ENCODE data around the gene LAMA2.

Gene LAMA2

DNA sequence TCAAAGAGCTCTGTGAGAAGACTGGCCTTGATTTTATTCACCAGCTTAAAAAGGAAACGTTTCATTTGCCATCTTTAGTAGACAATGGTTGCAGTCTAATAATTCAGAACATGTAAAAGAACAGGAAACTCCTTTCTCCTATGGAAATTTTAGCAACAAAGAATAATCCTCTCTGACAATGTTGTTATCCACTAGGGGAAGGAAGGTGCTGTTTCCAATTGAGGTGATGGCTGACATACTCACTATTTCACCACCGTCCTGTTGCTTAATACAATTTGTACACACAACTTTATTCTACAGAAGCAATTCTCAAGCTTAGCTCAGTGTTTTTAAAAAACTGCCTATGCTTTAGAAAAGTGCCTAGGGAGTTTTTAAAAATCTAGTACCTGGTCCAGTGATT, 634.4 kb downstream of the LAMA2 start:
- TF ChIP-seq GATA3 (IDR thresholded peaks at IDR 0.05; ENCODE audit: low read depth, low read length) (no peak), GATA2 (IDR thresholded peaks at IDR 0.05; ENCODE audit: low read depth, low read length) (no peak)

- no peak for TF ChIP-seq GATA3 (IDR thresholded peaks at IDR 0.05; ENCODE audit: low read depth, low read length)
- no peak for TF ChIP-seq GATA2 (IDR thresholded peaks at IDR 0.05; ENCODE audit: low read depth, low read length)
Observed at GRCh38 chr6:129519750-129520149, 636.8 kb downstream of the LAMA2 start.

- no peak for TF ChIP-seq GATA2 (IDR thresholded peaks at IDR 0.05; ENCODE audit: low read depth, low read length)
- no peak for TF ChIP-seq GATA3 (IDR thresholded peaks at IDR 0.05; ENCODE audit: low read depth, low read length)
Observed at GRCh38 chr6:129521946-129522345, 639.0 kb downstream of the LAMA2 start.

DNA sequence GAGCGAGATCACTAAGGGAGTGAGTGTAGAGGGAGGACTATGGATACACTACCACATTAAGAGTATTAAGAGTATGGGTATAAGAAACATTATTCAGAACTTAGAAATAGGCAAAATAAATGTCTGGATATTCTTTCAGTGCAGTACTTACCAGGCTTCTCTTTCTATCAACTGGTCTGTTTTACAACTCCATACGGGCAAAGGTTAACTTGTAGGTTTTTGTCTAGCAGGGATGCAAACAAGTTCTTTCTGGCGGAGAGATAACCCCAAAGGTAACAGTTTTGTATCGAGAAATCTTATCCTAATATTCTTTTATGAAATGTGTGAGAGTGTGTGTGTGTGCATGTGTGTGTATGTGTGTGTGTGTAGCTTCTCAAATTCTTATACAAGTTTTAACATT, 640.9 kb downstream of the LAMA2 start:
- TF ChIP-seq GATA2 (IDR thresholded peaks at IDR 0.05; ENCODE audit: low read depth, low read length) (no peak), GATA3 (IDR thresholded peaks at IDR 0.05; ENCODE audit: low read depth, low read length) (no peak)

DNA sequence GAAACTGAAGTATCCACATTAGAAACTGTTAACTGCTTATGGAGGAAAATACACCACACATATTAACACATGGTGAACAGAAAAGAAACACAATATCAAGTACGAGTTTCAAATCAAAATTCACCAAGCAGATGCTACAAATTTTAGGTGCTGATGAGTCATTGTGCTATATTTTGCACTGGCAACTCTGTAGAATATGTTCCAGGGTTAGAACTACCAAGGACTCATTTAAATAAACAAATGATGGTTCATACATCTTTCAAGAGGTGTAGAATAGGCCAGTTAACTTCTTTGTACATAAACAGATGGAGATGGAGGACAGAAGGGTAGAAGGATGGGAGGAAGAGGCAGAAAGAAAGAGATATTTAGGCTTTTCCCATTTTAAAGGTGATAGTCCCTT, 642.1 kb downstream of the LAMA2 start:
- TF ChIP-seq GATA2 (IDR thresholded peaks at IDR 0.05; ENCODE audit: low read depth, low read length) (no peak), GATA3 (IDR thresholded peaks at IDR 0.05; ENCODE audit: low read depth, low read length) (no peak)

DNA sequence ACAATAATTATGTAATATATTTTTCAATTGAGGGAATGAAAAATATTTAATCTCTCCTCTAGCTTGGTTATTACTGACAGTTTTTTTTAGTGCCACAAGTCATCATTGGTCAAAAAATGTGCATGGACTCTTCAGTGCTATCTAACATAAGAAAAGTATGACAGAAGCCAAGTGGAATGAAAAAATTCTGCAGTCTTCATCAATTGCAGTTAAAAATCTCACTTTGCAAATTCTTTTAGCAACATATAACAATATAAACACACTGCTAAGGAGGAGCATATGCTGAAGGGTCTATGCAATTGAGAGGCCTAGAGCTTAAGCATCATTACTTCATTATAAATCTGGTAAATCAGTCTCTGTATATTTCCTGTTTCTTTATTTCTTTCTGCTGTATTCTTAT, 652.0 kb downstream of the LAMA2 start:
- no peak for TF ChIP-seq GATA3 (IDR thresholded peaks at IDR 0.05; ENCODE audit: low read depth, low read length)
- TF ChIP-seq GATA2 (IDR thresholded peaks at IDR 0.05; ENCODE audit: low read depth, low read length) = no peak

DNA sequence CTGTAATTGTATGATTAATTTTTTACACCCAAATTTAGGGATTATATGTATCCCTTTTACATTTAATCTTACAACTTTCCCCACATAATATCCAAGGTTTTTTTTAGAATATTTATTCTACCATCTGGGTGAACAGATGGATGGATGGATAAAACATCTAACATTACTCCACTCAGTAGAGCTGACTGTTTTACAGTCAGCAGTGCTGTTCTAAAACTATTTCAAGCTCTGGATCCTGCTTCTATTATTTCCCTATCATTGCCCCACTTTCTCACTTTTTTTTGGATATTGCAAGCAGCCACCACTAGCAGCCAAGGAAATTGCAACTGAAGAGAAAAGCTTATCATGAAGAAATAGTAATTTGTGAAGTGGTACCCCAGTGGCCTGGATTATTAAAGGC, 653.3 kb downstream of the LAMA2 start:
- TF ChIP-seq GATA2 (IDR thresholded peaks at IDR 0.05; ENCODE audit: low read depth, low read length) = no peak
- TF ChIP-seq GATA3 (IDR thresholded peaks at IDR 0.05; ENCODE audit: low read depth, low read length) = no peak

DNA sequence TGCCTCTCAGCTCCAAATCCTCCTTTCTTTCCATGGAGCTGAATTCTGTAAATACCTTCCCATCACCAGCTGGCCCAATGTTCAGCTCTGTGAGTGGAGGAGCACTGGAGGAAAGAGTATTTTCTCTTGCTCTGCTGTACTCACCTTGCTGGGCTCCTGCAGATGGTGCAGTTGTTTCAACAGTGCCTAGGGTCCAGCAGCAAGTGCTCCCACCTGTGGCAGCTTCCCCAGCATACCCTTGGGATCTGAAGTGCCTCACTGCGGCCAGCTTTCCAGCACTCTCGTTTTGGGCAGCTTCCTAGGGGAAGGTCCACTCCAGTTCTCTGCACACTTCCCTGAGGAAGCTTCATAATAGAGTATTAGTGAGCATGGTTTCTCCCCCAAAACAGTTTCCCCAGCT, 656.1 kb downstream of the LAMA2 start:
- TF ChIP-seq GATA2 (IDR thresholded peaks at IDR 0.05; ENCODE audit: low read depth, low read length) = no peak
- TF ChIP-seq GATA3 (IDR thresholded peaks at IDR 0.05; ENCODE audit: low read depth, low read length) = no peak

- TF ChIP-seq GATA2 (IDR thresholded peaks at IDR 0.05; ENCODE audit: low read depth, low read length) (no peak), GATA3 (IDR thresholded peaks at IDR 0.05; ENCODE audit: low read depth, low read length) (no peak)
Observed at GRCh38 chr6:129542705-129543104, 659.8 kb downstream of the LAMA2 start.

DNA sequence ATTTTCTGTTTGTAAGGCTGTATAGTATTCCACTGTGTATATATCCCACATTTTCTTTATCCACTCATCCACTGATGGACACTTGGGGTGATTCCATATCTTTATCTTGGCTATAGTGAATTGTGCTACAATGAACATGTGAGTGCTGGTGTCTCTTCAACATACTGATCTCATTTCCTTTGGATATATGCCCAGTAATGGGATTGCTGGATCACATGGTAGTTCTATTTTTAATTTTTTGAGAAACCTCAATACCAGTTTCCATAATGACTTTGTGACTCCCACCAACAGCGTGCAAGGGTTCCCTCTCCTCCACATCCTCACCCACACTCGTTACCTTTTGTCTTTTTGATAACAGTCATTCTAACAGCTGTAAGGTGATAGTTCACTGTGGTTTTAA, 661.0 kb downstream of the LAMA2 start:
- TF ChIP-seq GATA3 (IDR thresholded peaks at IDR 0.05; ENCODE audit: low read depth, low read length) (no peak), GATA2 (IDR thresholded peaks at IDR 0.05; ENCODE audit: low read depth, low read length) (no peak)

- TF ChIP-seq GATA3 (IDR thresholded peaks at IDR 0.05; ENCODE audit: low read depth, low read length) (no peak), GATA2 (IDR thresholded peaks at IDR 0.05; ENCODE audit: low read depth, low read length) (no peak)
Observed at GRCh38 chr6:129544892-129545612, 662.1 kb downstream of the LAMA2 start.

GRCh38 chr6:129546702-129547101, 663.8 kb downstream of the LAMA2 start:
- TF ChIP-seq GATA3 (IDR thresholded peaks at IDR 0.05; ENCODE audit: low read depth, low read length) (no peak), GATA2 (IDR thresholded peaks at IDR 0.05; ENCODE audit: low read depth, low read length) (no peak)

DNA sequence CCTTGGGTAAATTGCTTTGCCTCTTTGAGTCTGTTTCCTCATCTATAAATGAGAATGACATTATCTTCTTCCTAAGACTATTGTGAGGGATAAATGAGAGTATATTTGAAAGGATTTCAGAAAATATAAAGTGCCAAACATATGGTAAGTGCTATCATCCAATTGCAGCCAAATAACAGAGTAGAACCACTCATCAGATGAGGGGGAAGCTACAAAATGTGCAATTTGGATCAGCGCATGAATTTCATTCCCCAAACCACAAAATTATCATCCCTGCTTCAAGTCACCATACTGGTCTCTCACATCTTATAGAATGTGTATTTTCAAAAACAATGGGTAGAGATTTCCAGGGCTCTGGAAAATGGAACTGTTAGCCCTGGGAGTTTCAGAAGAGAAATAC, 668.5 kb downstream of the LAMA2 start:
- TF ChIP-seq GATA3 (IDR thresholded peaks at IDR 0.05; ENCODE audit: low read depth, low read length) (no peak), GATA2 (IDR thresholded peaks at IDR 0.05; ENCODE audit: low read depth, low read length) (no peak)

- no peak for TF ChIP-seq GATA3 (IDR thresholded peaks at IDR 0.05; ENCODE audit: low read depth, low read length)
- no peak for TF ChIP-seq GATA2 (IDR thresholded peaks at IDR 0.05; ENCODE audit: low read depth, low read length)
Observed at GRCh38 chr6:129552413-129552812, 669.5 kb downstream of the LAMA2 start.

DNA sequence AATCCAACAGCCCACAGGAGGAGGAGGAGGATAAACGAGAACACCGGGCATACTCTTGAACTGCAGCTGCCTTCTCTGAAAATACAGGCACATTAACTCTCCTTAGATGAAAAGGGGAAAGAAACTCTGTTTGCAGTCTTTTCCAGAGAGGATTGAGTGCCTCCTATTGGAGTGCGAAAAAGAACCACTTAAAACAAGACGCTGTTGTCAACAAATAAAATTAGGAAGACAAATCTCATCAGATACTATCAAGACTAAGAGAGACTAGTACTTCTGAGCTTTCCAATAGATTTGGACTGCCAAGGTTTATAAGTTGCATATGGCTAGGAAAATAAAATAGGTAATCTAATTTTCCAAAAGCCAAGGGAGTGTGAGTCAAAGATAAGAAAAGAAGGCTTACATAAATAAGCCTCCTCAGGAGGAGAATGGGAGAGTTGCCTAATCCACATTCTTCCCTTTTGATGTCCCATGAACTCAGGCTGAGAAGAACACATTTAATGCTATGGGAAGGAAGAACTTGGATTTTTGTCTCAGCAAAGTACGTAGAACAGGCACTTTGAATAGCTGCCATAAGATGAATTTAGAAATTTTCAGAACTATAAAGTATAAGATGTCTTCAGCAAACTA, 672.4 kb downstream of the LAMA2 start:
- TF ChIP-seq GATA3 (IDR thresholded peaks at IDR 0.05; ENCODE audit: low read depth, low read length) (no peak), GATA2 (IDR thresholded peaks at IDR 0.05; ENCODE audit: low read depth, low read length) (no peak)

Measured in SH-SY5Y (cell line).